CD4-positive, alpha-beta T cell treated with Interleukin-21 for 1 hour (primary cell): ENCODE data around the gene SOBP.

Experiments used
- DNase-seq: peaks from one replicate; pipeline ENCODE4 v3.0.0-alpha.2; 2020

SOBP gene

GRCh38 chr6:107666981-107667601, 177.2 kb downstream of the SOBP start:
- DNase-seq: no peak

GRCh38 chr6:107667790-107668189, 177.9 kb downstream of the SOBP start:
- no peak for DNase-seq

- no peak for DNase-seq
Observed at GRCh38 chr6:107668743-107669474, 179.0 kb downstream of the SOBP start.

- peak; percentile 30 for DNase-seq
Observed at GRCh38 chr6:107670792-107671199, 180.9 kb downstream of the SOBP start.

GRCh38 chr6:107673076-107673494, 183.2 kb downstream of the SOBP start:
- DNase-seq: no peak

GRCh38 chr6:107674995-107675738, 185.2 kb downstream of the SOBP start:
- DNase-seq: peak; percentile 88

GRCh38 chr6:107676042-107676441, 186.1 kb downstream of the SOBP start:
- no peak for DNase-seq

- DNase-seq: no peak
Observed at GRCh38 chr6:107677399-107677798, 187.5 kb downstream of the SOBP start.

- no peak for DNase-seq
Observed at GRCh38 chr6:107679457-107679856, 189.5 kb downstream of the SOBP start.

- no peak for DNase-seq
Observed at GRCh38 chr6:107682721-107683120, 192.8 kb downstream of the SOBP start.

GRCh38 chr6:107683183-107683582, 193.3 kb downstream of the SOBP start:
- no peak for DNase-seq

- no peak for DNase-seq
Observed at GRCh38 chr6:107684996-107685395, 195.1 kb downstream of the SOBP start.

GRCh38 chr6:107689190-107689589, 199.3 kb downstream of the SOBP start:
- DNase-seq: no peak

- DNase-seq: no peak
Observed at GRCh38 chr6:107689951-107690642, 200.2 kb downstream of the SOBP start.

GRCh38 chr6:107690643-107691061, 200.7 kb downstream of the SOBP start:
- DNase-seq: no peak

GRCh38 chr6:107691062-107691751, 201.3 kb downstream of the SOBP start:
- no peak for DNase-seq

GRCh38 chr6:107692351-107692750, 202.4 kb downstream of the SOBP start:
- DNase-seq: no peak

GRCh38 chr6:107695061-107695720, 205.3 kb downstream of the SOBP start:
- no peak for DNase-seq

- DNase-seq: no peak
Observed at GRCh38 chr6:107697682-107698081, 207.8 kb downstream of the SOBP start.

GRCh38 chr6:107698146-107698545, 208.2 kb downstream of the SOBP start:
- DNase-seq: no peak

- no peak for DNase-seq
Observed at GRCh38 chr6:107699254-107699653, 209.3 kb downstream of the SOBP start.

- no peak for DNase-seq
Observed at GRCh38 chr6:107699697-107700325, 209.9 kb downstream of the SOBP start.
